Esophagus squamous epithelium (tissue), 5 donors: ENCODE data around the gene RHOU. TPM values are rescaled to one million over a fixed set of nuclear protein-coding genes. Genes with fewer than 3 reads are reported as not detected.

ENCODE experiments used
- DNase-seq: peaks from one replicate; lab custom pipeline; 2025; lab: John Stamatoyannopoulos, UW
- H3K27ac ChIP-seq, 4 donors: fragments of 200-600 bp; sonication (generic); one replicate each; pipeline ENCODE4 v1.5.1; 2016 to 2019; ENCODE audit warnings: mild to moderate bottlenecking in 1 of 4
- H3K27me3 ChIP-seq, 4 donors: fragments of 200-600 bp; sonication (generic); 1 replicate in 3 of 4; 2 replicates in 1 of 4; pipeline versions ENCODE4 v1.5.1 to v1.6.0; 2017 to 2021; ENCODE audit warnings: antibody characterized with exemption in 1 of 4
- H3K36me3 ChIP-seq, 3 donors: fragments of 200-600 bp; sonication (generic); one replicate each; pipeline ENCODE4 v1.5.1; 2016 to 2019
- H3K4me1 ChIP-seq, 3 donors: fragments of 200-600 bp; sonication (generic); one replicate each; pipeline ENCODE4 v1.5.1; 2017 to 2019
- H3K4me3 ChIP-seq, 4 donors: fragments of 200-600 bp; sonication (generic); 1 replicate in 3 of 4; 2 replicates in 1 of 4; pipeline ENCODE4 v1.5.1; 2016 to 2019; ENCODE audit warnings: mild to moderate bottlenecking in 2 of 4, moderate library complexity in 1 of 4
- H3K9me3 ChIP-seq, 3 donors: fragments of 200-600 bp; sonication (generic); one replicate each; pipeline ENCODE4 v1.5.1; 2016 to 2019
- CTCF ChIP-seq, 6 experiments: fragments of 450-650 bp in 4 of 6; fragments of 200-600 bp in 2 of 6; sonication (generic) in 2 of 6; IDR thresholded peaks; one replicate each; pipeline ENCODE4 v1.5.1; 2016 to 2019; ENCODE audit warnings: antibody characterized with exemption in 6 of 6, mild to moderate bottlenecking in 4 of 6, moderate library complexity in 4 of 6
- POLR2A ChIP-seq, 4 donors: fragments of 450-650 bp; IDR thresholded peaks; one replicate each; pipeline ENCODE4 v1.6.1; 2017; ENCODE audit warnings: antibody characterized with exemption in 4 of 4, mild to moderate bottlenecking in 4 of 4, moderate library complexity in 3 of 4
- WGBS, 2 donors: methylation state at CpG; one replicate each; pipeline ENCODE4 v1.1.5; 2018; 5-methylcytosine and 5-hydroxymethylcytosine counted together
- intact Hi-C: fragments of 100-400 bp; cut with DNase I; formaldehyde crosslinking; loops from one replicate; pipeline ENCODE4 v1.15.0; 2022
- total RNA-seq, 4 donors: library from RNA; depleted of rRNA; stranded (reverse); fragments of >200 nt; gene quantifications; one replicate each; pipeline ENCODE4 v1.1.0, GENCODE V29; 2016
- donor health status: DM: yes; HTN: yes; CAD: no.

RHOU gene
- total RNA-seq, 4 donors from 2014 or later = 0.27 to 9.2 (median 2.5) TPM

- Histone ChIP-seq H3K4me1 (no peaks in the 10 kb centered on the region), H3K4me3 (no peak overlapping the region), H3K27me3 (peaks cover 0 to 14% (median 0%) of the 10 kb centered on the region in 4 donors), H3K27ac (no peak overlapping the region), H3K9me3 (no peaks in the 10 kb centered on the region), H3K36me3 (peaks cover 0 to 19% (median 0%) of the 10 kb centered on the region in 3 donors)
- intact Hi-C loops = no loop called here
- no peak for DNase-seq
- WGBS, 2 donors = 81 to 100% methylated on average over 3 of the region's 3 CpGs
- no peak for TF ChIP-seq CTCF (IDR thresholded peaks at IDR 0.05)
- no peak for TF ChIP-seq POLR2A (IDR thresholded peaks at IDR 0.05)
Measured at GRCh38 chr1:228747301-228747935, 12.1 kb downstream of the RHOU start.

GRCh38 chr1:228748029-228748428 is 12.8 kb downstream of the RHOU start:
- Histone ChIP-seq H3K4me1 (no peaks in the 10 kb centered on the region), H3K27me3 (peaks cover 0 to 14% (median 0%) of the 10 kb centered on the region in 4 donors), H3K27ac (no peak overlapping the region), H3K36me3 (peaks cover 0 to 17% (median 0%) of the 10 kb centered on the region in 3 donors), H3K9me3 (no peaks in the 10 kb centered on the region), H3K4me3 (no peak overlapping the region)
- no peak for DNase-seq
- no peak for TF ChIP-seq CTCF (IDR thresholded peaks at IDR 0.05)
- no peak for TF ChIP-seq POLR2A (IDR thresholded peaks at IDR 0.05)
- 93 to 96% methylated on average over 2 of the region's 2 CpGs for WGBS, 2 donors
- intact Hi-C loops = no loop called here

- no peaks in the 10 kb centered on the region for H3K9me3 ChIP-seq
- TF ChIP-seq POLR2A (IDR thresholded peaks at IDR 0.05) (no peak), CTCF (IDR thresholded peaks at IDR 0.05) (no peak)
- H3K4me3 ChIP-seq = no peak overlapping the region
- no peak overlapping the region for H3K27ac ChIP-seq
- intact Hi-C loops = no loop called here
- peaks cover 0 to 13% (median 0%) of the 10 kb centered on the region in 3 donors for H3K36me3 ChIP-seq
- H3K4me1 ChIP-seq = no peaks in the 10 kb centered on the region
- WGBS, 2 donors = 54 to 55% methylated on average over 3 of the region's 3 CpGs
- no peak for DNase-seq
- H3K27me3 ChIP-seq = peaks cover 0 to 14% (median 0%) of the 10 kb centered on the region in 4 donors
Measured at GRCh38 chr1:228748431-228748830, 13.2 kb downstream of the RHOU start.

DNA sequence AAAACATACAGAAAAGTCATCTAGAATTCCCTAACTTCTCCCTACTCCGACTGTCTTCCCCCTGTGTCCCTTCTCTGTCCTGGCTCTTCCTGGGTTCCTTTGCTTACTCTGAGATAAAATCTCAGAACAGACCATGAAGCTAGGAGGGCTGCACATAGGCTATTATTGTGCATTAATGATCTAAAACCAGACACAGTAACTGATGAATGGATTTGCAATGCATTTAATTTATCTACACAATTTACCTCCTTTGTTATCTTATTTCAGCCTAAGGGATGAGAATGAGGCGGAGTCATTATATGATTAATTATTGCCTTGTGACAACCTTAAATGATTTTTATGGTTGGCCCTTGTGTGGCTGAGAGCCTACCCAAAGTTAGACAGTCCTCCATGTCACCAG is 14.5 kb downstream of the RHOU start:
- Histone ChIP-seq H3K9me3 (no peaks in the 10 kb centered on the region), H3K27ac (no peak overlapping the region), H3K4me3 (no peak overlapping the region), H3K36me3 (peaks cover 0 to 3% (median 0%) of the 10 kb centered on the region in 3 donors), H3K27me3 (peaks cover 0 to 19% (median 0%) of the 10 kb centered on the region in 4 donors), H3K4me1 (no peaks in the 10 kb centered on the region)
- intact Hi-C loops = no loop called here
- WGBS, 2 donors = 78 to 88% methylated on average over 2 of the region's 2 CpGs
- DNase-seq = no peak
- no peak for TF ChIP-seq POLR2A (IDR thresholded peaks at IDR 0.05)

DNA sequence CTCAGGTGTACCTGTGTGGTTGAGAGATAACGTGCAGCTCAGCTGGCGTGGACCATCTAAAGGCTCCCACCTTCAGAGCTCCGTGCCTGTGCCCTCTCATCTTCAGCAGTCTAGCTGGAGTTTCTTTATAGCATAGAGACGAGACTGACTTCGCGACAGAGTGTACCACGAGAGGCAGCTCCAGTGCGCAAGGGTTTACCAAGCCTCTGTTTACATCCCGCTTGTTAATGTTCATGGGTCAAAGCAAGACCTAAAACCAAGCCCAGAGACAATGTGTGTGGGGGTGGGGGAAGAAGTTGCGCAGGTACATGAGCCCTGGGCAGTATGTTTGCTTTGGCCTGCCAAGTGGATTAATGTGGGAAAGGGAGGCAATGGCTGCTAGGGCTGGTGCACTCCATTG is 15.6 kb downstream of the RHOU start:
- TF ChIP-seq CTCF (IDR thresholded peaks at IDR 0.05) (no peak), POLR2A (IDR thresholded peaks at IDR 0.05) (no peak)
- H3K4me3 ChIP-seq = no peak overlapping the region
- H3K36me3 ChIP-seq = no peaks in the 10 kb centered on the region
- no peak overlapping the region for H3K27ac ChIP-seq
- no peak for DNase-seq
- 78 to 90% methylated on average over 4 to 10 of the region's 10 CpGs for WGBS, 2 donors
- peaks cover 0 to 31% (median 0%) of the 10 kb centered on the region in 4 donors for H3K27me3 ChIP-seq
- no peaks in the 10 kb centered on the region for H3K9me3 ChIP-seq
- H3K4me1 ChIP-seq = no peaks in the 10 kb centered on the region
- intact Hi-C loops = no loop called here
